ENCODE measurements around the gene TULP1.

The TULP1 gene

DNA sequence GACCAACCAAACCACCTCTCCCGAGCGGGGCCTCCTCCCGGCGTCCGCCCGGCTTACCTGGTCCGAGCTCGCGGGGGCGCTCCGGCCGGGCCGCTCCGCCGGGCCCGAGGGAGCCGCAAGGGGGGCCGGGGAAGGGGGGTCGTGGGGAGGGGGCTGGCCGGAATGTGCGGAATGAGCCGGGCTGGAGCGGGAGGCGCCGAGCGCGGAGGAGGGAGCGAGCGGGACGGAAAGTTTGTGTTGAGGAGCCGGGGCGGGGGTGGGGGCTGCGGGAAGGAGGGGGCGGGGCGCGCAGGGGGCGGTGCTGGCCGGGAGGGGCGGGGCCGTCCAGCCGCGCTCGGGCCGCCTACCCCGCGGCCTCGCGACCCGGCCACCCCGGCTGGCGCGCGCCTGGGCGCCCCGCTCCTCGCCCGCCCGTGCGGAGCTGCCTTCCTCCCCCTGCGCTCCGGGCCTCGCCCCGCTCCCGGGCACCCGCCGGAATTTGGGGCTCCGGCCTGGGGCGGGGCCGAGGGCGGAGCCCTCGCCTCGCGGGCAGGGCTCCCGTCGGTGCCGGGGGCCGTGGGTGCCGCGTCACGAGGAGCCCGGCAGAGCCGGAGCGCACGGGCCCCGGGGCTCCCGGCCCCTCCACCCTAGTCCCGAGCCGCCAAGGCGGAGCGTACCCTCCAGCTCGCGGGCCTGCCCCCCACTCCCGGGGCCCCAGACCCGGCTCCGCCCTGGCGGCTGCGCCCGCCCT, 15.7 kb downstream of the TULP1 start, which contains the start of gene TEAD3:
TEAD3 (minus strand) TSS at position 239 of the 730 bp plus-strand sequence.
- DNase-seq (ENCODE audit: low read depth), result peak; percentile 49

DNA sequence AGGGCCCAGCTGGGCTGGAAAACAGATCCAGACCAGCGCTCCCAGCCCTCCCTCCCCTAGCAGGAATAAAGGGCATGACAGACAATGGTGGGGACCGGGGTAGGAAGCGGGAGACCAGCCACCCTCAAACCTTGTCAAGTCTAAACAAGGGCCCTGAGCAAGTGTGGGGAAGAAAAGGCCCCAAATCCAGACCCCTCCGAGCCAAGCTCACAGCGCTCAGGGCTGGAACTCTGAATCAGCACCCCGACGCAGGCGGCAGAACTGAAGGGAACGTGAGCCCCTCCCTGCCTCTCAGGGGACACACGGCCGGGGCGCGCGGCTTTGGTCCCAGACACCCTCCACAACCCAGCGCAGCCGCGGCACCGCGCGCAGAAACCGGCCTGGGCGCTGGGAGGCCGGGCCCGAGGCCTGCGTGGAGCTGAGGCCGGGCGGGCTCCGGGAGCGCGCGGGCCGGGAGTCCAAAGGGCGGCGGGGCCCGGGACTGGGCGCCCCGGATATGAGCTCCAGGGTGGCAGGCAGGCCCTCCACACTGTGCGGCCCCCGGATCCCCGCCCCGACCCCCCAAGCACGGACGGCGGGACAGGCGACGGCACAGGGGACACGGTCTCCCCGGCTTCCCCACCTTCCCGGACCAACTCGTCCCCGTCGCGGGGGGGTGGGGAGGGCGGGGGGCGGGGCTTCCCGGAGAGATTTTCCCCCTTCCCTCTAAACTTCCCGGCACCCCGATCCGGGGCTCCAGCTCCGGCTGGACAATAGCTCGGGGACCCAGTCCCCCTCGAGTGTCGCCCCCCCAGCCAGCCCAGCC, 16.5 kb downstream of the TULP1 start:
- DNase-seq (ENCODE audit: low read depth), result no peak

DNA sequence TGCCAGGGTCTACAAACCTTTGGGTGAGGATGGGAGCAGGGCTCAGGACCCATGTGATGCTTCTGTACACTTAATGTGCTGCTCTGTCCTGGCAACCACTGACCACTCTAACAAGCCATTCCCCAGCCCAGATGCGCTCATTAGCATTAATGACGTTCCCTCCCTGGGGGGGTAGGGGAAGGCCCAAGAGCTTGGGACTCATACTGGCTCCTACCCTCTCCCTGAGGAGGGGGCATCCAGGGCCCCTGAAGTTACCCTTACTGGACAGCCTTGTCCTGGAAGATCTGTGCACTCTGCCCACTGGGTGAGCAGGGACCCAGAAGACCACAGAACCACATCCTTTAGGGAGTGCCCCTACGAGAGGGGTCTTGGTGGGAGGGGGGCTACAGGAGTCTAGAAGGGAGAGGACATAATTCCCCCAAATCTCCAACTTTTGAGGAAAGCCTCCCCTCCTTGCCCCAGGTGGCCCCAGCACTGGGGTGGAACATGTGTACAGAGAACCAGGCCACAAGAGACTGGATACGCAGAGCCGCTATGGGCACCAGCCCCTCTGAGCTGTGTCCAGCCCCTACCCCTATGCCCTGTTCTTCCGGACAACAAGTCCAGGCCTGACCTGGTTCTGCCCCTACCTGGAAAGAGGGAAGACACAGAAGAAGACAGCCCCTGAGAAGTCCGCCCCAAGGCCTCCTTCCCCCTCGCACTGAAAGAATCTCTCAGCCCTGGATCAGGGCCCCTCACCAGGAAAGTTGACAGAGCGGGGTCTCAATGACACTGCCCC, 17.2 kb downstream of the TULP1 start:
- no peak for DNase-seq (ENCODE audit: low read depth)

DNA sequence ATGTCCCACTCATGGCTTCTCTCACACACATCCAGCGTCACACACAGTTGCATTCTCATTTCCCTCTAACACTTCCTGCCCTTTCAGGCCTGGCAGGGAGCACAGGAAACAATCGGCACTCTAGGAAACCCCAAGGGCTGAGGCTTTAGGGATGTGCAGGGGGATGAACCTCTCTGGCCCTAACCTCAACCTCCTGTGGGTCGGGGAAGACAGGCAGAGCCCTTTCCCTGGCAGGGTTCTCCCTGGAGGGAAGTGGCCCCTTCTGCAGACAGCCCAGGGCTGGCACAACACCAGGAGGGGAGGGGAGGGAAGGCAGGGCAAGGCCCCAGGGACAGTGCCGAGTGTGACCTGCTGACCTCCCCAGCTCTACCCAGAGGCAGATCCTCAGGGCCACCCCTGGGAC, 18.5 kb downstream of the TULP1 start:
- DNase-seq (ENCODE audit: low read depth), result no peak

DNA sequence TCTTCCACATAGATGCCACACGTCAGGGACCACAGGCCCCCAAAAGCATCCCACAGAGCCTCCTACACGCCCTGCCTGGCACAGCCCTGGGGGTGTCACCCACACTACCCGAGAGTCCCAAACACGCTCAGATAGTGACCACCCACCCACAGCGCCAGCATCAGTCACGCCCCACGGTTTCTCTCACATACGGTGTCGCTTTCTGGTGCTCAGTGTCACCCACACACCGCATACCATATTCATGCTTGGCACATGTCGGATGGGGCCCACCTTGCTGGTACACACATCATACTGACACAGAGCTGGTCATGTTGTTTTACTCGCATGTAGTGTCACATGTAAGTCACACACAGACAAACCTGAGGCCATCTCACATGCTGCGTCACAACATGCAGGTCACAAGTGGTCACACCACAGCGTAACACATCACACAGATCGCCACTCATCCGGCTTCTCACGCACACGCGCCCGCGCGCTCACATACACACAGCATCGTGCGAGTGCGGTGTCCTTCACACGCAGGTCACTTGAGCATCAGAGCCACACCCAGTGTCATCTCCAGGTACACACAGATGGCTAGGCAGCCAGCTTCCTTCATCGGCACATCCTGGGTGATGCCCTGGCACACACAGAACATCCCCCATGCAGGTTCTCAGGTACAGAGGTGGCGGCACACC, 19.3 kb downstream of the TULP1 start:
- no peak for DNase-seq (ENCODE audit: low read depth)

DNA sequence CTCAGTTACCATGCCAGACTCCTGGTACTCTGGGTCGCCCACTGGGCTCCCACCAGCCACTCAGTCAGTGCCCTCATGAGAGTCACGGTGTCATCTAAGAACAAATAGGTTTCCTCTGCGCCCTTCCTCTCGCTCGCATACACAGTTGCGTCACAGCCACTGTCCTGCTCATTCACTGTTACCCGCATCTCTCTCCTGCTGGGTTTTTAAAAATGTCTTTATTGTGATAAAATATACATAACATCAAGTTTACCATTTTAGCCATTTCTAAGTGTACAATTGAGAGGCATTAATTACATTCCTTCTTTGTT, 19.8 kb downstream of the TULP1 start:
- DNase-seq (ENCODE audit: low read depth), result no peak

DNA sequence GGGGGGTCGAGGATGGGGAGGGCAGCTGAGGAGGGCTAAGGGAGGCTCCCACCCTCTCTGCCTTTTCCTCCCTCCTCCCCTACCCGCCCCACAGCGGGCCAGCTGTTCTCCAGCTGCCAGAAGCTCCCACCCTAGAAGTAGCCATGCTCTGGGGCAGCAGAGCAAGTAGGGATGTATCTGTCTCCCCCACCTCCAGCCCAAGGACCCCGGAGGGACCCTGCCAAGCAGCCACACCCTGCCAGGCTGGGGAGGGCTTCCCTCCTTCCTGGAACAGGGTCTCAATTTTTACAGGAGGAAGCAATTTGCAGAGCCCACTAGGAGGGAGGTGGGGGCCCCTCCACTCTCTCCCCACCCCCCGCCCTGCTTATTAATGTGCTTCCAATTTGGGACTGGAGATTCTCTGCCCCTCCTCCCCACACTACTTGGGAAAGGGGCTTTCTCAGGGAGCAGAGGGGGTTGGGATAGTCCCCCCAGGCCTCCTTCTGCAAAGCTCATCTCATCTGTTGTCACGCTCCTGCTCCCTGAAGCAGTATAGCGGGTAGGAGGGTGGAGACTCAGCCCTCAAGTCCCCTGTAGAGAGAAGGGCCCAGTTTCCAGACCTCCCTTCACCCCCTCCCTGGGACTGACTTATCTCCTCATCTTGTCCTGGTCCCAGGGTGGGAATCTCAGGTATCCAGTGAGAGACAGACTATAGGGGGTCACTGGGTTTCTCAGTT, 20.3 kb downstream of the TULP1 start:
- DNase-seq (ENCODE audit: low read depth), result no peak

DNA sequence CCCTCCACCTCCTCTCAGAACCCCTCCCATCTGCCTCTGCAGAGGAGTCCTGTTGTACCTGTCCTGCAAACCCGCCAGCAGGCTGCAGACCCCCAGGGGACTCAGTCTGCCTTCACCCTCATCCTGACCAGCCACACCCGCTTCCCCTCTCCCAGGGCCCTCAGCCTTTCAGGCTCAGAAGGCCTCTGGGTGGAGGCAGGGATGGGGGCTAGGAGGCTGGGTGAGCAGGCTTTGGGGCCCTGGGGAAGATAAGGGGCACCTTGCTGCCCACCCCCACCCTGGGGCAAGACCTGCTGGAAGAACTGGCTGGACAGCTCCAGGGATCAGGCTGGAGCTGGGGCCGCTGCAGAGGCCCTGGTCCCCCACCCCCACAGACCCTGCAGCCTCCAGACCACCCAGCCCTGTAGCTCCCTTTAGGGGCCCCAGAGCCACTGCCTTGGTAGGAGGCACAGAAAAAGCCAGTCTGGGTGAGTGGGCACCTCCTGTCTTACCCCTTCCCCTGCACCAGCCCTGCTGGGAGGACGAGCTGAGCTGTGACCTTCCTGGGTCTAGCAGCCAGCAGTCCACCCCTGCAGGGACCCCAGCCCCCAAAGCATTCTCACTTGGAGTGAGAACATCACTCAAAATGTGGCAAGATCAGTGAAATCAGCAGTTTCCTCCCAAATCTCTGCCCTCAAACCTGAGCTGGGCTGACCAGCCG, 21.0 kb downstream of the TULP1 start:
- no peak for DNase-seq (ENCODE audit: low read depth)

DNA sequence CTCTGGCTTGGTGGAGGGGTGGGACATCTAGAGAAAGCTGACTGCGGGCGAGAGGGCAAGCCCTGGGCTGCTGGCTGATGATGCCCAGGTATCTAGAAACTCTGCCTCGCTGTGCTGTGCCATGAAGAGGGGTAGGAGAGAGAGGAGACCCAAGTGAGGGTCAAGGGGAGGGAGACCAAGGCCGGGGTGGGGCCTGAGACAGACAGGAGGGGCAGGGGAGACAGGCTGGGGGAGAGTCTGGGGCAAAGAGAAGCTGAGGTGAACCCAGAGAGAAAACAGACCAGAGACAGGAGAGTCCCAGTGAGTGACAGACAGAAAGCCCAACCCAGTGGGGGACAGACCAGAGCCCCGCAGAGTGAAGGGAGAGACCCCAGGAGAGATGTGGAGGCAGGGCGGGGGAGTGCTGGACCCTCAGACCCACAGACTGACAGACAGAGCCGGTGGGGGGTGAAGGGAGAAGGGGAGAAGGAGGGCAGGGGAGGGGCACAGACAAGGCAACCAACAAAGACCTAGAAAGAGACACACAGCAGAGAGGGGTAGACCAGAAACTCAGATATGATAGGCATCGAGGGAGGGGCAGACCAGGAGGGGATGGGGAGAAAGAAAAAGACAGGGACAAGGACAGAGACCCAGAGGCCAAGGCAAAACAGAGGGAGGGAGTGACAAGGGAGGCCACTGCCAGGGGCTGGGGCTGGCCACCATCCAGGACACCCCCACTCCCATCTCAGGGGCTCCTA, 21.7 kb downstream of the TULP1 start:
- DNase-seq (ENCODE audit: low read depth), result no peak

DNA sequence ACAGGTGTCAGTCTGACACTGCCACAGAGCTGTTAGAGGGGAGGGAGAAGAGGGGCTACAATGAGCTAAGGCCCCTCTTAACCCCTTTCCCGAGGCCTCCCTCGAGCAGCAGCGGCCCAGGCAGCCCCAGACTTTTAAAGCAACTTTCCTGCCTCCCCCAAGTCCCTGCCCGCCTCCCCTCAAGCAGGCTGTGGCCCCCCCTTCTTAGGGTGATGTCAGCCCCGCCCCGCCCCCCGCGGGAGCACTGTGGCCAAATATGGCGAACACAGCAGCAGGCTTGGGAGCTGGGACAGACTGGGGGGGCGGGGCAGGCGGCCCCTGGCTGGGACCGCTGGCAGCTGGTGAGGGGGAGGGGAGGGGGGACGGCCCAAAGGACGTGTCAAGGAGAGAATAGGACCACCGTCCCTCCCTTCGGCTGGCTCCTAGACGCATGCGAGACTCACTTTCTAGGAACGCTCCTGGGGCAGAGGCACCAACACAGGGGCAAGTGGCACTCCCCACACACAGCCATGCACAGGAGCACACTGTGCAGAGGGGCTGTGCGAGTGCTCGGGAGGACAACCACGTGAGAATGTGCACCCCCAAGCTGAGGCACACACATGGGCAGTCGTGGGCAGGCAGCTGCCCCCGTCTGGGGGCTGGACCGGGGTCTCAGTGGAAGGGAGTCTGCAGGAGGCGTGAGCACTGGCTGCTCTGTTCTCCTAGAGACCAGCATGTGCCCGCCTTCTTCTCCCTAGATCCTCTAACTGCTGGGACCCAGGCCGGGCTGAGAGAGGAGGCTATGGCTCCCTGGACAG, 22.5 kb downstream of the TULP1 start:
- no peak for DNase-seq (ENCODE audit: low read depth)

DNA sequence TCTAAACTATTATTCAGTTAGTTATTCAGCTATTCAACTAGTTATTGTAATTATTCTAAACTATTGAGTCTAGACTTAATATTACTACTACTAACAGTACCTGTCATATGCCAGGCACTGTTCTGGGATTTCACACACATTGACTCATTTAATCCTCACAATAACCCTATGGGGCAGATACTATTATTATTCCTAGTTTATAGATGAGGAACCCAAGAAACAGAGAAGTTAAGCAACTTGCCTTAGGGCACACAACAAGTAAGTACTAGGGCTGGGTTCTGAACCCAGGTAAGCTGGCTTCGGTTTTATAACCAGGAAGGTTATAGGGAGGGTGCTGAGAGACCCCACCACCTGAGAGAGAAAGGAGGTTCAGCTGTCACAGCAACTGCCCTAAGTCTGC, 23.6 kb downstream of the TULP1 start:
- no peak for DNase-seq (ENCODE audit: low read depth)

DNA sequence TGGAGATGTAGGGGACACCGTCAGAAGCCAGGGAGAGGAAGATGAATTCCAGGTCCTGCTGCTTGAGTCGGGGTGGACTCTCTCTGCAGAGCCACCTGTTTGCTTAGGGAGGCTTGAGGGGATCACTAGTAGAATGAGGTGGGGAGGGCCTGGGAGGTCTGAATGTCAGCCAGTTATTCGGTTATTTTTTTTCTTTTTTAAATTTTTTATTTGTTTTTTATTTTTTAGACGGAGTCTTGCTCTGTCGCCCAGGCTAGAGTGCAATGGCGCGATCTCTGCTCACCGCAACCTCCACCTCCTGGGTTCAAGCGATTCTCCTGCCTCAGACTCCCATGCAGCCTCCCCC, 24.2 kb downstream of the TULP1 start:
- no peak for DNase-seq (ENCODE audit: low read depth)

DNA sequence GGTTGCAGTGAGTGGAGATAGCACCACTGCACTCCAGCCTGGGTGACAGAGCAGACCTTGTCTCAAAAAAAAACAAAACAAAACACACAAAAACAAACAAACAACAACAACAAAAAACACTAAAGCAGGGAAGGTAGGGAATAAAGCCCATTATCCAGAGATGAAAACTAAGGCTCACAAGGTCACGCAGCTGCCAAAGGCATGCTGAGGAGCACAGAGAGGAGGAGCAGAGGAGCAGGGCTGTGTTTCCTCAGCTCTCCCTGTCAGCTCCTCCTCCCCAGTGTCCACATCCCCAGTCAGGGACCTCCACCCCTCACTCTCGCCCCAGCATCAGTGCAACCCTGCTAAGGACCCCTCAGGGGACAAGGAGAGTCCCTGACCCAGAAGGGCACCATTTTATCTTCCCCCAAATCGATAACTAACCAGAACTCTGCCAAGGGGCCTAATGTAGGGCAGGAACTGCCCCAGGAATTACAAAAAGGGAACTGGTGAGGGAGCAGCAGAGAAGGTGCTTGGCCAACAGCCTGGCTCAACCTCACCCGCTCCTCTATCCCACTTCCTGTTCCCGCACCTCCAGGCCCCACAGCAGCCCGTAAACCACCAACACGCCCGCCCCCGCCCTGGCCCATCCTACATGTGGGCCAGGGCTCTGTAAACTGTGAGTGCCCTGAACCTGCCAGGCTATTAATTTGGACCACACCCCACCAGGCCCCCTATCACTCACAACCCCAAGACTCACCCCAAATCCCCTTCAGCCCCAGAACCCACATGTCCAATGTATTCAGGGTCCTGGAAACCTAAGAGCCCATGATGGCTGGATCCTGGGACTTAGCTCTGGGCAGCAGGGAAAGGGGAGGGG, 24.8 kb downstream of the TULP1 start:
- DNase-seq (ENCODE audit: low read depth), result no peak

DNA sequence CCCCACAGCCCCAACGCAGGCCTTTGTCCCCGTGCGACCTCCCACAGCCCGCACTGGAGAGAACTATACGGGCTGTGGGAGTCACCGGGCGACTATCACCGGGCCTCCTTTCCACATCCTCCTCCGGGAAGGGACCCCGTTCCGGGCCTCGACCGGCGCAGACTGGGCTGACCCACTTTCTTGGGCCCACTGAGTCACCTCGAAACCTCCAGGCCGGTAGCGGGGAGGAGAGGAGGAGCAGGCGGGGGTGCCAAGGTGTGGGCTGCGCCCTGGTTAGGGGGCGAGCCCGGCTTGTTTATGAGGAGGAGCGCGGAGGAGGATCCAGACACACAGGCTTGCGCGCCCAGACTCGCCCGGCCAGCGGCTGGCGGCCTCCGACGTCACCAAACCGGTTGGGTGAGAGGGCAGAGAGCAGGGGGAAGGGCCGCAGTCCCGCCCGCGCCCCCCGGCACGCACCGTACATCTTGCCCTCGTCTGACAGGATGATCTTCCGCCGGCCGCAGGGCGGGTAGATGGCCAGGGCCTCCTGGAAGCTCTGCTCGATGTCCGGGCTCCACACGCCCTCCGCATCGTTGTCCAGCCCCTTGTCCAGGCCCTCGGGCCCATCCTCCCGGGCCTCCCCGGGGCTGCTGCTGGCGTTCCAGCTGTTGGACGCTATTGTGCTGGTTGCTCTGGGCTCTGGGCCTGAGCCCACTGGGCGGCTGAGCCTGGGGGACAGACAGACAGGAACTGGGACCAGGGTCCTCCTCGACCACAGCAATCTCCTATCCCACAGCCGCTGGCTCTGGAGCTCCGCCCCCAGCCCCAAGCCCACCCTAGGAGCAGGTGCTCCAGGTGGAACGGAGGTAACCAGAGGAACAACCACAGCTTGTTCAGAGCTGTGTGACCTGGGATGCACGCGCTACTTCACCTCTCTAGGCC, 26.4 kb downstream of the TULP1 start:
- DNase-seq (ENCODE audit: low read depth), result no peak

DNA sequence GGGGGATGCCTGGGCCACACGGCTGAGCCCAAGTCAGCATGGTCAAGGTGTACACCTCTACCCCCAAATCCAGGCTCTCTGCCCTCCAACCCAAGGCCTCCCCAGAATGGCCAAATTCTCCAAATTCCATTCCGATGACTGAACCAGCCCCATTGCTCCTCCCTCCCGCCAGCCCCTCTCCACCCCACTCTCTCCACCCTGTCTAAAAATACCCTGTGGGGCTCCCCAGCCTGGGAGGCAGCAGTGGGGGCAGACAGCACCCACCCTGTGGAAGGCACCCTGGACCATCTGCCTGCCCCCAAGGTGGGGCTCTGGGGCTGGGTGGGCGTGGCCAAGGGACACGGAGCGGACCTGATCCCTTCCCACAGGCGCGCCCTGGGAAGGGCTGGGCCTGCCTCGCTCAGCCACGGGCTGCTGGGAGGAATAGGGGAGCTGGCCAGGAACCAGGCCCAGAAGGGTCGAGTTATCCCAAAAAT, 27.3 kb downstream of the TULP1 start:
- no peak for DNase-seq (ENCODE audit: low read depth)

DNA sequence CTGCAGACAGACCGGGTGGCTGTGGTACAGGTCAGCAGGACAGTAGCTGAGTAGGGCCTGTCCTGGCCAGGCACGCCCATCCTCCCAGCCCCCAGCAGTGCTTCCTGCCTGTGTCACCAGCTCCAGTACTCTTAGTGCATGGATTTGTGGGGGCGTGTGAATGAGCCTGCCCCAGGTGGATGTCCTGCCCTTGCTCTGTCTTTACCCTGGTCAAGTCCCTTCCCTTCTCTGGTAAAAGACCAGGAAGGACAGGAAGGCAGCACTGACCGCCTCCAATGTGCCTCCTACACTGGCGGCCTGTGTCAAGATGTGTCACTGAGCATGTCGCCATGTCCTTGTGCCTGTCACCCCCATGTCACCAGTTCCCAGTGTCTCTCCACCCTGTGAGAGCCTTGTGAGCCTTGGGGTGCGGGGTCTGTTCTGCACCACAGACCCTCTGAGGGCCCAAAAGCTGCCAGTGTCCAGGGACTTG, 27.7 kb downstream of the TULP1 start:
- DNase-seq (ENCODE audit: low read depth), result no peak
